Measurements from ENCODE around the gene PCSK5. TPM values are rescaled to one million over a fixed set of nuclear protein-coding genes. Genes with fewer than 3 reads are reported as not detected.

The PCSK5 gene
- total and polyA plus RNA-seq, 2 of the 8 experiments (the other 6 are each of a cell fraction or from before 2014, with no cell fraction given): 5.5 to 10.7 TPM

GRCh38 chr9:75918154-75918553 lies 27.7 kb downstream of the PCSK5 start:
- H3K79me1 ChIP-seq (ENCODE audit: low read depth, low read length): no peaks in the 10 kb centered on the region
- no peak overlapping the region for H2BK5ac ChIP-seq (ENCODE audit: low read depth, low read length)
- no peak overlapping the region for H3K4me2 ChIP-seq (ENCODE audit: insufficient read depth in 1 of 2, low read depth in 2 of 2, low read length in 2 of 2)
- peaks cover 0 to 56% of the 10 kb centered on the region in 2 experiments for H3K79me2 ChIP-seq (ENCODE audit: control insufficient read depth in 1 of 2, insufficient read depth in 2 of 2, low read length in 2 of 2)
- H4K5ac ChIP-seq (ENCODE audit: insufficient read length, low read depth, low read length): no peak overlapping the region
- H4K91ac ChIP-seq (replicated peaks; ENCODE audit: insufficient read length, low read length): no peak overlapping the region
- no peak overlapping the region for H3K27ac ChIP-seq (ENCODE audit: low read depth, low read length)
- TF ChIP-seq EGR1 (IDR thresholded peaks at IDR 0.05; ENCODE audit: borderline replicate concordance, low read depth, low read length) (no peak), JUND (IDR thresholded peaks at IDR 0.05; ENCODE audit: low read length) (no peak), EP300 (IDR thresholded peaks at IDR 0.05; ENCODE audit: borderline replicate concordance in 1 of 2, low read depth in 2 of 2, low read length in 2 of 2) (no peak)
- no peak overlapping the region for H2BK15ac ChIP-seq (ENCODE audit: low read length)
- no peaks in the 10 kb centered on the region for H3K23me2 ChIP-seq (ENCODE audit: low read depth, low read length)
- no peaks in the 10 kb centered on the region for H3K9me3 ChIP-seq (ENCODE audit: insufficient read depth in 2 of 2, low read depth in 1 of 2, low read length in 1 of 2)
- H3K4me3 ChIP-seq (ENCODE audit: extremely low read depth in 1 of 4, insufficient read depth in 2 of 4, low read depth in 3 of 4, low read length in 4 of 4): no peak overlapping the region
- no peak overlapping the region for H2BK20ac ChIP-seq (ENCODE audit: low read length)
- WGBS, 2 experiments (ENCODE audit: extremely low coverage in 1 of 2, insufficient coverage in 1 of 2, insufficient read length in 1 of 2, insufficient replicate concordance in 2 of 2, low coverage in 1 of 2, low lambda C conversion rate in 2 of 2, missing lambda C conversion rate in 1 of 2): 92% methylated on average over 3 of the region's 3 CpGs; no CpG with 5 or more reads in 1 of the 2 experiments
- H3K36me3 ChIP-seq (ENCODE audit: control insufficient read depth in 2 of 4, insufficient read depth in 4 of 4, low read length in 3 of 4): no peaks in the 10 kb centered on the region
- FAIRE-seq (no peak), DNase-seq (ENCODE audit: low read depth in 1 of 2, low spot score in 2 of 2) (no peak)
- no peak overlapping the region for H3K18ac ChIP-seq (ENCODE audit: extremely low read depth, low read length)
- CTCF ChIA-PET (ENCODE audit: partially characterized antibody): no interaction called here
- POLR2A ChIA-PET (ENCODE audit: partially characterized antibody): no interaction called here
- no peak overlapping the region for H3K4ac ChIP-seq (replicated peaks; ENCODE audit: insufficient read length, low read depth, low read length)
- no peak overlapping the region for H2BK12ac ChIP-seq (ENCODE audit: low read depth, low read length)
- no peak overlapping the region for H3K9ac ChIP-seq (replicated peaks in 1 of 4; ENCODE audit: extremely low read depth in 1 of 4, low read depth in 3 of 4, low read length in 3 of 4)
- H2AFZ ChIP-seq (ENCODE audit: low read length): no peak overlapping the region
- no peak overlapping the region for H4K8ac ChIP-seq (ENCODE audit: extremely low read depth, insufficient read depth, low read length)
- H3K23ac ChIP-seq (ENCODE audit: insufficient read length): no peak overlapping the region
- no peak overlapping the region for H3K14ac ChIP-seq (ENCODE audit: insufficient read length)
- no peaks in the 10 kb centered on the region for H3K27me3 ChIP-seq (replicated peaks in 1 of 4; ENCODE audit: control insufficient read depth in 3 of 4, extremely low read depth in 1 of 4, insufficient read depth in 3 of 4, low read length in 3 of 4)
- H3K4me1 ChIP-seq (replicated peaks in 1 of 4; ENCODE audit: control insufficient read depth in 3 of 4, insufficient read depth in 4 of 4, low read length in 3 of 4): 0 out of 7 replicates have a peak, but pooled peaks cover 0 to 3% (median 0%) of the 10 kb centered on the region in 4 experiments
- H2AK5ac ChIP-seq (ENCODE audit: low read depth, low read length): no peak overlapping the region
- no peak overlapping the region for H2BK120ac ChIP-seq (replicated peaks; ENCODE audit: low read depth, low read length)
- H4K20me1 ChIP-seq (replicated peaks in 1 of 2; ENCODE audit: control insufficient read depth in 1 of 2, insufficient read depth in 2 of 2, low read length in 2 of 2): no peaks in the 10 kb centered on the region
- H3K56ac ChIP-seq (replicated peaks; ENCODE audit: insufficient read length, low read depth, low read length): no peak overlapping the region
